Measurements from ENCODE around the gene RNF157.

Gene RNF157

DNA sequence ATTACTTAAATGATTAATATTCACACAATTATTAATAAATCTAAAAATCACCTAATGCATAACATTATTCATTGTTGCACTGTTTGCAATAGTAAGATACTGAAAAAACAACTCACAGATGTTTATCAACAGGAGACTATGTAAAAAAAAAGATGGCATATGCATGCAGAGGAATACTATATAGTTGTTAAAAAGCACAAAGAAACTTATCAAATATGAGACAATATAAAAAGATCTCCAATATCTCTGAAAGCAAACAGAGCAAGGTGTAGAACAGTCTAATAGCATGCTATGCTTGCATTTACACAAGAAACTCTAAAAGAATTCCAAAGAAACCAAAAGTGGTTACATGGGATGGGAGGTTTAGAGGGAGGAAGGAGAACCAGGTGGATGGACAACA lies 3.7 kb downstream of the RNF157 start:
- H2AFZ ChIP-seq (ENCODE audit: low read length): no peak overlapping the region
- H3K36me3 ChIP-seq (replicated peaks; ENCODE audit: insufficient read depth, low read length): no peaks in the 10 kb centered on the region
- no peak overlapping the region for H3K4me2 ChIP-seq (ENCODE audit: low read depth, low read length)
- H4K20me1 ChIP-seq (ENCODE audit: insufficient read depth, low read length): no peaks in the 10 kb centered on the region
- no peaks in the 10 kb centered on the region for H3K9me3 ChIP-seq (replicated peaks; ENCODE audit: insufficient read depth, low read length)
- no peaks in the 10 kb centered on the region for H3K79me2 ChIP-seq (ENCODE audit: low read length)
- H3K4me1 ChIP-seq (ENCODE audit: low read length): peaks cover 4% of the 10 kb centered on the region; the same call in 1 of the 2 replicates
- no peak for TF ChIP-seq EZH2 (optimal IDR thresholded peaks at IDR 0.05; ENCODE audit: low read depth, low read length)
- 0 out of 2 replicates have a peak, but pooled peaks cover 4% of the 10 kb centered on the region for H3K27me3 ChIP-seq (replicated peaks; ENCODE audit: insufficient read depth, low read length)
- no peaks in the 10 kb centered on the region for H3K9me2 ChIP-seq (replicated peaks; ENCODE audit: insufficient read depth, low read length)
- no peak overlapping the region for H3K27ac ChIP-seq (ENCODE audit: low read length)
- no peak overlapping the region for H3K4me3 ChIP-seq (ENCODE audit: low read length)
- H3K9ac ChIP-seq (ENCODE audit: low read length): no peak overlapping the region
- no peaks in the 10 kb centered on the region for H3F3A ChIP-seq (ENCODE audit: insufficient read depth, low read length)
- DNase-seq: no peak

DNA sequence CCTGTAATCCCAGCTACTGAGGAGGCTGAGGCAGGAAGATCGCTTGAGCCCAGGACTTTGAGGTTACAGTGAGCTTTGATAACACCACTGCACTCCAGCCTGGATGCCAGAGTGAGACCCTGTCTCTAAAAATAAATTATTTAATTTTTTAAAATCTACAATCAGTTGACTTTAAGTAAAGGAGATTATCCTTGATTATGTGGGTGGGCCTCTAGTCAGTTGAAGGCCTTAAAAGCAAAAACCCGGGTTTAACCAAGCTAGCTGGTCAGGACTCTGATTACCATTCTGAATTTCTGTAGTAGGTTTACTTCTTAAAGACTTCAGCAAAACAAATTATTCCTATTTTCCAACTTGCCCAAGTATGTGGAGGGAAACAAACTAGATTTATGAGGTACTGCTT lies 4.4 kb downstream of the RNF157 start:
- no peak overlapping the region for H3K4me3 ChIP-seq (ENCODE audit: low read length)

GRCh38 chr17:76234354-76234679 lies 6.0 kb downstream of the RNF157 start:
- H3K9me3 ChIP-seq (replicated peaks; ENCODE audit: insufficient read depth, low read length): no peaks in the 10 kb centered on the region
- H3K4me1 ChIP-seq (ENCODE audit: low read length): no peaks in the 10 kb centered on the region
- TF ChIP-seq EZH2 (optimal IDR thresholded peaks at IDR 0.05; ENCODE audit: low read depth, low read length) (no peak), CTCF (IDR thresholded peaks at IDR 0.05; ENCODE audit: low read length) (no peak), EZH2phosphoT487 (IDR thresholded peaks at IDR 0.05; ENCODE audit: low read length) (no peak)
- H3K27ac ChIP-seq (ENCODE audit: low read length): no peak overlapping the region
- no peak overlapping the region for H3K4me3 ChIP-seq (ENCODE audit: low read length)
- no peaks in the 10 kb centered on the region for H3F3A ChIP-seq (ENCODE audit: insufficient read depth, low read length)
- no peak overlapping the region for H3K4me2 ChIP-seq (ENCODE audit: low read depth, low read length)
- no peaks in the 10 kb centered on the region for H3K9me2 ChIP-seq (replicated peaks; ENCODE audit: insufficient read depth, low read length)
- H3K27me3 ChIP-seq (replicated peaks; ENCODE audit: insufficient read depth, low read length): no peaks in the 10 kb centered on the region
- H2AFZ ChIP-seq (ENCODE audit: low read length): no peak overlapping the region
- H3K79me2 ChIP-seq (ENCODE audit: low read length): no peaks in the 10 kb centered on the region
- no peaks in the 10 kb centered on the region for H3K36me3 ChIP-seq (replicated peaks; ENCODE audit: insufficient read depth, low read length)
- DNase-seq: no peak
- no peaks in the 10 kb centered on the region for H4K20me1 ChIP-seq (ENCODE audit: insufficient read depth, low read length)
- H3K9ac ChIP-seq (ENCODE audit: low read length): no peak overlapping the region

More for the DNA sequence above, 4.4 kb downstream of the RNF157 start:
- Histone ChIP-seq H3K79me2 (ENCODE audit: low read length) (no peaks in the 10 kb centered on the region), H3K9me2 (replicated peaks; ENCODE audit: insufficient read depth, low read length) (no peaks in the 10 kb centered on the region), H4K20me1 (ENCODE audit: insufficient read depth, low read length) (no peaks in the 10 kb centered on the region), H3K27ac (ENCODE audit: low read length) (no peak overlapping the region), H3K4me2 (ENCODE audit: low read depth, low read length) (no peak overlapping the region), H3K36me3 (replicated peaks; ENCODE audit: insufficient read depth, low read length) (no peaks in the 10 kb centered on the region), H2AFZ (ENCODE audit: low read length) (no peak overlapping the region), H3K9ac (ENCODE audit: low read length) (no peak overlapping the region), H3K27me3 (replicated peaks; ENCODE audit: insufficient read depth, low read length) (no peaks in the 10 kb centered on the region), H3K9me3 (replicated peaks; ENCODE audit: insufficient read depth, low read length) (no peaks in the 10 kb centered on the region), H3F3A (ENCODE audit: insufficient read depth, low read length) (no peaks in the 10 kb centered on the region), H3K4me1 (ENCODE audit: low read length) (peaks cover 2% of the 10 kb centered on the region; the same call in 1 of the 2 replicates)
- TF ChIP-seq CTCF (IDR thresholded peaks at IDR 0.05; ENCODE audit: low read length): no peak
- no peak for TF ChIP-seq EZH2 (optimal IDR thresholded peaks at IDR 0.05; ENCODE audit: low read depth, low read length)
- no peak for TF ChIP-seq EZH2phosphoT487 (IDR thresholded peaks at IDR 0.05; ENCODE audit: low read length)
- DNase-seq: no peak

- no peak for TF ChIP-seq CTCF (IDR thresholded peaks at IDR 0.05; ENCODE audit: low read length)
- no peak for TF ChIP-seq EZH2phosphoT487 (IDR thresholded peaks at IDR 0.05; ENCODE audit: low read length)
- TF ChIP-seq EZH2 (optimal IDR thresholded peaks at IDR 0.05; ENCODE audit: low read depth, low read length): no peak
- Histone ChIP-seq H3K9me3 (replicated peaks; ENCODE audit: insufficient read depth, low read length) (no peaks in the 10 kb centered on the region), H3K79me2 (ENCODE audit: low read length) (no peaks in the 10 kb centered on the region), H3F3A (ENCODE audit: insufficient read depth, low read length) (no peaks in the 10 kb centered on the region), H3K27ac (ENCODE audit: low read length) (no peak overlapping the region), H4K20me1 (ENCODE audit: insufficient read depth, low read length) (no peaks in the 10 kb centered on the region), H2AFZ (ENCODE audit: low read length) (no peak overlapping the region), H3K9me2 (replicated peaks; ENCODE audit: insufficient read depth, low read length) (no peaks in the 10 kb centered on the region), H3K4me2 (ENCODE audit: low read depth, low read length) (no peak overlapping the region), H3K4me3 (ENCODE audit: low read length) (no peak overlapping the region), H3K4me1 (ENCODE audit: low read length) (no peaks in the 10 kb centered on the region), H3K36me3 (replicated peaks; ENCODE audit: insufficient read depth, low read length) (no peaks in the 10 kb centered on the region), H3K27me3 (replicated peaks; ENCODE audit: insufficient read depth, low read length) (no peaks in the 10 kb centered on the region), H3K9ac (ENCODE audit: low read length) (no peak overlapping the region)
- no peak for DNase-seq
Measured at GRCh38 chr17:76233588-76234353, 6.5 kb downstream of the RNF157 start.

All from MM.1S (cell line).